TTC549 (cell line): ENCODE results near the gene BIN2.

Experiments
- FAIRE-seq: peaks from 2 replicates; lab custom pipeline; 2012; peaks lifted over from hg19 to GRCh38; lab: Jason Lieb, UNC

Gene BIN2

GRCh38 chr12:51323966-51324895 is at the start of gene BIN2:
BIN2 (minus strand) TSS chr12:51324174; CDS start chr12:51324102, 72 bp downstream.
- no peak for FAIRE-seq

DNA sequence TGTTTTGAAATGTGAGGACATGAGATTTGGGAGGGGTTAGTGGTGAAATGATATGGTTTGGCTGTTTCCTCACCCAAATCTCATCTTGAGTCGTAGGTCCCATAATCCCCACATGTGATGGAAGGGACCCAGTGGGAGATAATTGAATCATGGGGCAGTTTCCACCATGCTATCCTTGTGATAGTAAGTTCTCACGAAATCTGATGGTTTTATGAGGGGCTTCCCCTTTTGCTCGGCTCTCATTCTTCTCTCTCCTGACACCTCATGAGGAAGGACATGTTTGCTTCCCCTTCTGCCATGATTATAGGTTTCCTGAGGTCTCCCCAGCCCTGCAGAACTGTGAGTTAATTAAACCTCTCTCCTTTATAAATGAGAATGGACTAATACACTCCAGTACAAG is 49.2 kb upstream of the BIN2 start:
- FAIRE-seq = no peak

DNA sequence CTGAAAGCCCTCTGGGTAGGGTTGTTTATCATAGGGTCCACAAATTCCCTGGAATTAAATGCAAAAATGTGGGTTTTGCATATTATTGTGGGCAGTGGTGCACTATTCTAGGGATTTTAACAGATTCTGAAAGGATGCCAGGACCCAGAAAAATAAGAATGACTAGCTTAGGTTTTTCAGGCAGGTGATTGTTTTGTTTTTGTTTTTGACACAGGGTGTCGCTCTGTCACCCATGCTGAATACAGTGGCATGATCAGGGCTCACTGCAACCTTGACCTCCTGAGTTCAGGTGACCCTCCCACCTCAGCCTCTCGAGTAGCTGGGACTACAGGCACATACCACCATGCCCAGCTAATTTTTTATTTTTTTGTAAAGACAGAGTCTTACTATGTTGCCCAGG is 48.0 kb upstream of the BIN2 start:
- FAIRE-seq = no peak

DNA sequence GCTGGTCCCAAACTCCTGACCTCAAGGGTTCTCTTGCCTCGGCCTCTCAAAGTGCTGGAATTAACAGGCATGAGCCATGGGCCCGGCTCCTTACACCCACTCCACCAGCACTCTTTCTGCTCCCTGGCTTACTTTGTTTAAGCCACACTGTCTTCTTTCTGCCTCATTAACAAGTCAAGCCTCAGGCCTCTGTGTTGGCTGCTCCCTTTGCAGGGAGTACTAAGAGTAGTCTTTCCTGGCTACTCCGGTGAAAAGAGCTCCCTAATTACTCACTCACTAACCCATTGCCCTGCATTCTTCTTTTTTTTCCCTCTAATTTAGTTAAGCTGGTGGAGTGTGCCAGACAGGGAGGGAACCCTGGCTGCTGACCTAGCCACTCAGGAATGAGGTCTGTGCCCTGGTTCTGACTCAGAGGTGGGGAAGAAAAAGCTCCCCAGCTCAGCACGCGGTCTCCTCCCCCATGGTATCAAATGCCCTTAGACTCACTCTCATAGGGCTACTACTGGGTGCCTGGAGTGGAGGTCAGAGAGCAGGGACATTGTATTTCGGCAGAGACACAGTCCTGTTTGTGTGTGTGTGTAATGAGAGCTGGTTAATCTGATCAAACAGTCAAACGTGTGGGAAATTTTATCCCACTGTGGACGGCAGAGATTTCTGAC is 47.5 kb upstream of the BIN2 start:
- no peak for FAIRE-seq

GRCh38 chr12:51370667-51371066 is 46.7 kb upstream of the BIN2 start:
- FAIRE-seq = no peak

DNA sequence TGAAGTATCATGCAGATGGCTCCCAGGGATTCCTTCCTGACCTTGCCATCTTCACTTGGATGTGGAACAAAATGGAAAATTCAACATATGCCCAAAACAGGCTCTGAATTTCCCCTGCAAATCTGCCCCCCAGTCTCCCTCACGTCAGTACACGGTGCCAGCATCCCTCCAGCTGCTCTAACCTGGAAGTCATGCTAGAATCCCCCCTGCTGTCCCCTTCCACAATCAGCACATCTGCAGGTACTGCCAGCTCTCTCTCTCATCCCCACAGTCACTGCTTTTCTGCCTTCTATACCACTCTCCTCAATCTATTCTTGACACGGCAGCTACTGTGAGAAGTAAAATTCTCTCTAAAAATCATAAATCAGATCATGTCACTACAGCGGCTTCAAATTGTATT is 45.6 kb upstream of the BIN2 start:
- no peak for FAIRE-seq

DNA sequence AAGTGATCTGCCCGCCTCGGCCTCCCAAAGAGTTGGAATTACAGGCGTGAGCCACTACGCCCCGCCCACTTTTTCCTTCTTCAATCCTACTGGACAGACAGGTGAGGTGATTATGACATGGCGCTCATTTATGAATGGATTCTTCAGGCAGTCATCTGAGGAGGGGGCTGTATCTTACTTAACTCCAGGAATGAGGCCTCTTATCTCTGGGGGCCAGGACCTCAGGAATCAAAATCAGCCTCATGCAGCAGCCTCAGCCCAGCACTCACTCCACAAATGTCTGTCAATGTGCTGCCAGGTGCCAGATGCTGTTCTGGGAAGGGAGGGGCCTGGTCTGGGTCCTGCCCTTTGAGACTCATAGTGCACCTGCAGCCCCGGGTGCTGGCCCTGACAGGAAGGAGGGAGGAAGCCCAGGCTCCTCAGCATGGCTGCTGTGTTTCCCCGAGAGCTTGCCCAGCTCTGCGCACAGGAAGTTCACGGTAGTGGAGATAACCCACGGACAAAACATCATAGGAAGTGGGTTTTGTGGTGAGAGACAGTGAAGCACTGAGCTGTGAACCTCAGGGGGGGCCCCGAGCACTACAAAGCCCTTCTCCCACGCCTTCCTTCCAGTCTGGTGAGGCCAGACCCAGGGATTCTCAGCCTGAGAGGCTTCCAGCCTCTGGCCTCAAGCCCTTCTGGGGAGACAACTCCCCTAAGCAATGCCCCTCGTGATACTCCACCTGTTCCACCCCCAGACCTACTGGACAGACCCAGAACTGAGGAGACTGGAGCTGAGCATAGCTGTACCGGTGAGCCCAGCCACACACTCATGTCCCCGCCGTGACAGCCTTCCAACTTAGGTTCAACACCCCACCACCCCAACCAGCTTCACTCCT is 44.9 kb upstream of the BIN2 start:
- no peak for FAIRE-seq

DNA sequence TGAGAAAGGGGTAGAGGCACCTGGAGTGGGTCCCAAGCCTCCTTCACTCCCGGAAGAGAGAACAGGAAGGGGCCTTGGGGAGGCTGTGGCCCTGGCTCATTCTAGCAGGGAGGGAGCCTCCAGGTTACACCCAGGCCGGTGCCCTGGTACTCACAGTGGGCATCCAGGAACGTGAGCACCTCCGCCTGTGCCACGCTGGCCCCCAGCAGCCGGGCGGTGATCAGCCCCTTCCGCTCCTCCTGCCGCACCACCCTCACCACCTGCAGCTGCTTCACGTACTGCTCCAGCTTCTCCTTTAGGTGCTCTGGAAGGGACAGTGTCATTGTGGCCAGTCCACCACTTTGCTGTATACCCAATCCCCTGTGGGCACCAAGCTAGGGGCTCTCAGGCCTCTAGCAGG is 41.3 kb upstream of the BIN2 start:
- no peak for FAIRE-seq

GRCh38 chr12:51364001-51364400 is 40.0 kb upstream of the BIN2 start:
- FAIRE-seq = no peak

DNA sequence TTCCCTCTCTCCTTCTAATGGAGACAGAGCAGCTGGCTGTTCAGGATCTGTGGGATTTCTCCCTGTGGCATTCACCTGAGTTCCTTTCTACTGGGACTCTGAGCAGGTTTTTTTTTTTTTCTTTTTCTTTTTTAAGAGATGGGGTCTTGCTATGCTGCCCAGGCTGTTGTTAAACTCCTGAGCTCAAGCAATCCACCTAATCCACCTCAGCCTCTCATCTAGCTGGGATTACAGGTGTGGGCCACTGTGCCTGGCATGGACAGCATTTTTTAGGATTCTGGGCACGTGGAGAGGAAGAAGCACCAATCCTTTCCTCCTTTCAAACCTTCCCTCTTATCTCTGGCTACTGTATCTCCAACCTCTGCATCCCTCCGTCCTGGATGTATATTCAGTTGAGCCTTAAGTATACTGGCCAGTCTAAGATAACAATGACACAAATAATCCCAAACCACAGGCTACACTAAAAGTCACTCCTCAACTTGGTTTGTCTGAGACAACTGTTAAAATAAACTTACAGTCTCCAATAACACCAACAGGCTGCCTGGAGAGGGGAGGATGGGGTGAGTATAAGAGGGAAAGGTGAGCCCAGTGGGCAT is 38.9 kb upstream of the BIN2 start:
- no peak for FAIRE-seq

GRCh38 chr12:51362307-51362706 is 38.3 kb upstream of the BIN2 start:
- FAIRE-seq = no peak

- no peak for FAIRE-seq
Observed at GRCh38 chr12:51361161-51362016, 37.4 kb upstream of the BIN2 start.

DNA sequence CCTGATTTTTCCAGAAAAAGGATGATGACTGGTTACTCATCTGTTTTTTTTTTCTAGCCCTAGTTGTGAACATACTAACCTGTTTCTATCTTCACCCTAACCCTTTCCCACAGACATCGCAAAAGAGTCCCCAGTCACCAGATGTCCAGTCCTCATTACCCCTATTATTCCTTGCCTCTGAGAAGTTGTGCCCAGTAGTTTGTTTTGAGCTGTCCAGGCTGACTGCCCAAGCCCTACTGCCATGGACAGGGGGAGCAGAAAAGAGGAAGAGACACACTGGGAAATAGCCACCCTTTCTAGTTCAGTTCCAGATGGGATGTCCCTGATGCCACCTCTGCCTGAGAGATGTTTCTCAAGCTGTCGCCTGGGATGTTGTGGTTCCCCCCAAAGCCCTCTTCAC is 36.3 kb upstream of the BIN2 start:
- no peak for FAIRE-seq

- FAIRE-seq = no peak
Observed at GRCh38 chr12:51359851-51360250, 35.9 kb upstream of the BIN2 start.

- no peak for FAIRE-seq
Observed at GRCh38 chr12:51358496-51358895, 34.5 kb upstream of the BIN2 start.

- no peak for FAIRE-seq
Observed at GRCh38 chr12:51357374-51358047, 33.5 kb upstream of the BIN2 start.

- FAIRE-seq = no peak
Observed at GRCh38 chr12:51351913-51352532, 28.0 kb upstream of the BIN2 start.

GRCh38 chr12:51349026-51349425 is 25.1 kb upstream of the BIN2 start:
- no peak for FAIRE-seq

DNA sequence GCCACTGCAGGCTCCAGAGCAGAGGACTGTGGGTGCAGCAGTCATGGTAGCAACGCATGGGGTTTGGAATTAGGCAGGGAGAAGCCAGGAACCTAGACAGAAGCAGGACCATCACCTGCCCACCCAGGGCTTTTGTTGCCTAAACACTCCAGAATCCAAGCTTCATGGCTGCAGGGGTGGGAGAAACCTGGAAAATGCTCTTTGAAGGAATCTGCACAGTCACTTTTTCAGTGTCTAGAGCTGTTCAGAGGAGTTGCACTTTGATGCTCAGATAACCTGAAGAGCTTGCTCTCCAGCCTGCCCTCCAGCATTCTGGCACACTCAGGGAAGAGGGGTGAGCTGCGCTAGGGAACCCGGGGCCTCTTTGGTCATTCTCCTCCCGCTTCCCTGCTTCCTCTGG is 24.1 kb upstream of the BIN2 start:
- no peak for FAIRE-seq

- no peak for FAIRE-seq
Observed at GRCh38 chr12:51346581-51346980, 22.6 kb upstream of the BIN2 start, which contains the start of gene CELA1. CELA1 (minus strand) TSS chr12:51346679; CDS start chr12:51346638, 41 bp downstream.
